GM18867 (cell line): ENCODE results near the gene SULT1A3.
"Not testable (repeated sequence)": the region's sequence is repeated elsewhere in the genome, so short reads cannot be mapped to it uniquely, and the experiment has no call there.

Source experiments
- ATAC-seq: cut with Tn5 transposase; IDR thresholded peaks from one replicate; pipeline ENCODE4 v1.9.1; 2021; ENCODE audit warnings: mild to moderate bottlenecking, moderate library complexity; ENCODE audit not compliant: unreplicated experiment

The SULT1A3 gene

GRCh38 chr16:30186782-30187555 lies 12.1 kb upstream of the SULT1A3 start:
- no peak for ATAC-seq

GRCh38 chr16:30187556-30187865 lies 11.5 kb upstream of the SULT1A3 start:
- no peak for ATAC-seq

GRCh38 chr16:30187971-30188561 lies 11.0 kb upstream of the SULT1A3 start:
- ATAC-seq: no peak

- ATAC-seq: not testable (repeated sequence)
Measured at GRCh38 chr16:30191158-30191557, 7.9 kb upstream of the SULT1A3 start.

GRCh38 chr16:30193098-30193497 lies 6.0 kb upstream of the SULT1A3 start:
- peak; percentile 14 for ATAC-seq

GRCh38 chr16:30193615-30194014 lies 5.4 kb upstream of the SULT1A3 start, which contains the start of the genes BOLA2B and SLX1A:
Gene BOLA2B (minus strand): TSS chr16:30193666. CDS start chr16:30193595, 71 bp downstream.
Gene SLX1A (plus strand): TSS chr16:30193875. CDS start chr16:30194085, 210 bp downstream.
- peak; percentile 85 for ATAC-seq

GRCh38 chr16:30194172-30194925 lies 4.7 kb upstream of the SULT1A3 start:
- ATAC-seq: peak; percentile 57

- not testable (repeated sequence) for ATAC-seq
Measured at GRCh38 chr16:30197001-30197400, 2.1 kb upstream of the SULT1A3 start.

GRCh38 chr16:30199608-30200343 lies 721 bp downstream of the SULT1A3 start:
- ATAC-seq: not testable (repeated sequence)

GRCh38 chr16:30205541-30206236 lies 6.6 kb downstream of the SULT1A3 start:
- not testable (repeated sequence) for ATAC-seq

GRCh38 chr16:30206252-30206651 lies 7.2 kb downstream of the SULT1A3 start:
- not testable (repeated sequence) for ATAC-seq

GRCh38 chr16:30207063-30207704 lies 8.1 kb downstream of the SULT1A3 start:
- not testable (repeated sequence) for ATAC-seq

GRCh38 chr16:30209032-30209431 lies 10.0 kb downstream of the SULT1A3 start:
- peak; percentile 39 for ATAC-seq

GRCh38 chr16:30211414-30211813 lies 12.4 kb downstream of the SULT1A3 start:
- ATAC-seq: not testable (repeated sequence)

- not testable (repeated sequence) for ATAC-seq
Measured at GRCh38 chr16:30217082-30217481, 18.0 kb downstream of the SULT1A3 start.

- ATAC-seq: not testable (repeated sequence)
Measured at GRCh38 chr16:30248379-30248778, 49.3 kb downstream of the SULT1A3 start, which contains the start of gene NPIPB13. Gene NPIPB13 (minus strand): TSS chr16:30248479. CDS start chr16:30245573, 2,906 bp downstream.
